HepG2 (cell line): ENCODE results near the gene INF2. TPM values are rescaled to one million over a fixed set of nuclear protein-coding genes. Genes with fewer than 3 reads are reported as not detected.
A peak's percentile ranks its signal among the peaks of the same experiment; 100 is the strongest.

Experiments used
- ATAC-seq: fragments of 200-7000 bp; cut with Tn5 transposase; 3 replicates; pipeline ENCODE4 v1.9.1; 2020; ENCODE audit warnings: mild to moderate bottlenecking, moderate library complexity
- BruUV-seq: library from RNA; stranded (reverse); fragments of 400-500 nt; replicated peaks from 2 replicates; lab custom pipeline; 2021; lab: Mats Ljungman, UMichigan
- CTCF ChIA-PET: fragments of 300-600 bp; formaldehyde crosslinking; extraction: SDS; loops from one replicate; lab custom pipeline; 2021; ENCODE audit warnings: low total read pairs, inconsistent platforms, low intra/inter-chr PET ratio; lab: Yijun Ruan, JAX
- POLR2A ChIA-PET: fragments of 350-600 bp; sonication (Branson Sonifier 250); formaldehyde crosslinking; loops from one replicate; lab custom pipeline; 2020; ENCODE audit warnings: antibody characterized with exemption, inconsistent platforms; lab: Yijun Ruan, JAX
- DNase-seq: peaks from one replicate; pipeline ENCODE4 v3.0.0-alpha.2; 2015; ENCODE audit warnings: low spot score
- FAIRE-seq: peaks from 3 replicates; lab custom pipeline; 2011; peaks lifted over from hg19 to GRCh38; lab: Jason Lieb, UNC
- H2AFZ ChIP-seq: one replicate; pipeline ENCODE4 v1.6.1; 2011; ENCODE audit warnings: low read length, inconsistent platforms
- H3K27ac ChIP-seq: fragments of 300-600 bp; 3 replicates; pipeline ENCODE4 v1.8.0; 2011; ENCODE audit warnings: mixed run types, mild to moderate bottlenecking, mixed read lengths, low read length, inconsistent platforms; ENCODE audit not compliant: insufficient read depth; ENCODE audit errors: extremely low read length
- H3K27me3 ChIP-seq, 2 experiments: fragments of 200-600 bp in 1 of 2; 2 replicates in 1 of 2; 3 replicates in 1 of 2; pipeline versions ENCODE4 v1.6.0 to v1.8.0; 2011; ENCODE audit warnings: low read length in 2 of 2, mild to moderate bottlenecking in 2 of 2, moderate library complexity in 2 of 2, inconsistent platforms in 1 of 2; ENCODE audit not compliant: insufficient read depth in 2 of 2, control insufficient read depth in 1 of 2
- H3K36me3 ChIP-seq, 2 experiments: fragments of 200-600 bp in 1 of 2; replicated peaks in 1 of 2; 2 replicates in 1 of 2; 3 replicates in 1 of 2; pipeline versions ENCODE4 v1.5.1 to v1.8.0; 2011; ENCODE audit warnings: low read length in 2 of 2, inconsistent platforms in 1 of 2; ENCODE audit not compliant: insufficient read depth in 2 of 2, control insufficient read depth in 1 of 2
- H3K4me1 ChIP-seq: 2 replicates; pipeline ENCODE4 v1.5.1; 2012; ENCODE audit warnings: low read length, inconsistent platforms; ENCODE audit not compliant: insufficient read depth
- H3K4me2 ChIP-seq: 2 replicates; pipeline ENCODE4 v1.6.0; 2011; ENCODE audit warnings: low read depth, low read length, inconsistent platforms
- H3K4me3 ChIP-seq, 3 experiments: fragments of 200-600 bp in 1 of 3; sonication (generic), shearing (Covaris generic) in 1 of 3; replicated peaks in 1 of 3; 2 replicates each; pipeline ENCODE4 v1.5.1; 2011 to 2016; ENCODE audit warnings: low read length in 3 of 3, inconsistent platforms in 2 of 3, low read depth in 2 of 3, mild to moderate bottlenecking in 2 of 3, control low read depth in 1 of 3, mixed read lengths in 1 of 3; ENCODE audit not compliant: insufficient read depth in 1 of 3
- H3K79me2 ChIP-seq: one replicate; pipeline ENCODE4 v1.6.1; 2011; ENCODE audit warnings: low read length, inconsistent platforms; ENCODE audit not compliant: insufficient read depth
- H3K9ac ChIP-seq: 2 replicates; pipeline ENCODE4 v1.6.0; 2011; ENCODE audit warnings: mild to moderate bottlenecking, low read depth, low read length, inconsistent platforms; ENCODE audit not compliant: insufficient read depth
- H3K9me3 ChIP-seq: 2 replicates; pipeline ENCODE4 v1.5.1; 2012; ENCODE audit warnings: mild to moderate bottlenecking, low read length
- H4K20me1 ChIP-seq: 2 replicates; pipeline ENCODE4 v1.6.0; 2011; ENCODE audit warnings: inconsistent platforms, mild to moderate bottlenecking, low read length, moderate library complexity; ENCODE audit not compliant: insufficient read depth
- ATF7 ChIP-seq, 2 experiments: fragments of 450-650 bp in 1 of 2; sonication (generic) in 1 of 2; formaldehyde crosslinking in 1 of 2; IDR thresholded peaks; 2 replicates each; pipeline versions ENCODE4 v1.4.0 to v1.6.1; 2016 to 2020; ENCODE audit warnings: antibody characterized with exemption in 1 of 2, mild to moderate bottlenecking in 1 of 2, missing genetic modification reagents in 1 of 2
- CEBPG ChIP-seq: IDR thresholded peaks from 2 replicates; pipeline ENCODE4 v1.6.1; 2016
- GABPA ChIP-seq, 2 experiments: IDR thresholded peaks; 2 replicates each; pipeline ENCODE4 v1.6.1; 2011 to 2016; ENCODE audit warnings: low read depth in 2 of 2, low read length in 1 of 2, missing biosample characterization in 1 of 2, missing genetic modification characterization in 1 of 2
- KDM2A ChIP-seq: sonication (generic); formaldehyde crosslinking; IDR thresholded peaks from 2 replicates; pipeline ENCODE4 v1.4.0; 2020; ENCODE audit warnings: low read depth, missing genetic modification reagents, borderline replicate concordance
- MEIS2 ChIP-seq: sonication (generic); formaldehyde crosslinking; IDR thresholded peaks from 2 replicates; pipeline ENCODE4 v1.9.0; 2021; ENCODE audit warnings: mild to moderate bottlenecking, missing genetic modification reagents
- NR1H2 ChIP-seq: sonication (generic); formaldehyde crosslinking; IDR thresholded peaks from 2 replicates; pipeline ENCODE4 v1.8.1; 2022; ENCODE audit warnings: low read depth, missing genetic modification reagents, borderline replicate concordance
- NR2F6 ChIP-seq, 2 experiments: IDR thresholded peaks; 2 replicates each; pipeline ENCODE4 v1.6.1; 2016; ENCODE audit warnings: antibody characterized with exemption in 1 of 2, mild to moderate bottlenecking in 1 of 2
- PCBP2 ChIP-seq: fragments of 200-400 bp; formaldehyde crosslinking; optimal IDR thresholded peaks from 2 replicates; pipeline ENCODE3; 2018; ENCODE audit warnings: low read length, low read depth; ENCODE audit not compliant: poor library complexity, severe bottlenecking
- RFX1 ChIP-seq: fragments of 450-650 bp; IDR thresholded peaks from 2 replicates; pipeline ENCODE4 v1.6.1; 2017
- RORA ChIP-seq: sonication (generic); formaldehyde crosslinking; IDR thresholded peaks from 2 replicates; pipeline ENCODE4 v1.5.0; 2020; ENCODE audit warnings: mild to moderate bottlenecking, missing genetic modification reagents, moderate library complexity
- SCMH1 ChIP-seq: sonication (generic); formaldehyde crosslinking; IDR thresholded peaks from 2 replicates; pipeline ENCODE4 v1.9.0; 2021; ENCODE audit warnings: missing genetic modification reagents, mild to moderate bottlenecking, borderline replicate concordance
- TRIM22 ChIP-seq: fragments of 450-650 bp; IDR thresholded peaks from 2 replicates; pipeline ENCODE4 v1.6.1; 2017
- U2AF1 ChIP-seq: fragments of 200-400 bp; formaldehyde crosslinking; optimal IDR thresholded peaks from 2 replicates; pipeline ENCODE3; 2017; ENCODE audit warnings: mild to moderate bottlenecking, low read depth, low read length
- ZBTB43 ChIP-seq: sonication (generic); formaldehyde crosslinking; conservative IDR thresholded peaks from 2 replicates; pipeline ENCODE4 v1.4.0; 2020; ENCODE audit warnings: missing genetic modification reagents
- ZFP1 ChIP-seq: IDR thresholded peaks from 2 replicates; pipeline ENCODE4 v1.6.1; 2016
- ZNF335 ChIP-seq: sonication (generic); formaldehyde crosslinking; IDR thresholded peaks from 2 replicates; pipeline ENCODE4 v1.4.0; 2020; ENCODE audit warnings: missing genetic modification reagents
- ZNF674 ChIP-seq: sonication (generic); formaldehyde crosslinking; IDR thresholded peaks from 2 replicates; pipeline ENCODE4 v1.5.0; 2020; ENCODE audit warnings: low read depth, mild to moderate bottlenecking, missing genetic modification reagents
- ZNF720 ChIP-seq: sonication (generic); formaldehyde crosslinking; IDR thresholded peaks from 2 replicates; pipeline ENCODE4 v1.4.0; 2020; ENCODE audit warnings: missing genetic modification reagents
- WGBS: methylation state at CpG from one replicate; pipeline ENCODE4 v1.1.6; 2017; ENCODE audit warnings: low lambda C conversion rate; 5-methylcytosine and 5-hydroxymethylcytosine counted together
- in situ Hi-C: cut with HindIII; loops from 2 replicates; pipeline ENCODE4 v1.10.0; 2017; ENCODE audit warnings: low pct_unique_long_range_greater_than_20kb; ENCODE audit not compliant: extremely low pct_ligation_motif_present
- intact Hi-C: fragments of 100-400 bp; cut with micrococcal nuclease; formaldehyde crosslinking; loops from one replicate; pipeline ENCODE4 v1.10.0; 2022; ENCODE audit not compliant: unreplicated experiment
- polyA plus RNA-seq, 8 experiments: library from polyadenylated mRNA; depleted of rRNA in 3 of 8; stranded (reverse) in 7 of 8; unstranded in 1 of 8; fragments of >200 nt; fragmentation: Illumina TruSeq in 4 of 8; extraction: Trizol in 4 of 8; gene quantifications; 2 replicates each; pipeline versions ENCODE4 v1.2.1 to v1.2.3, GENCODE V29; 2011 to 2016; ENCODE audit warnings: low read depth in 4 of 8, missing spikeins in 1 of 8, mixed read lengths in 1 of 8; ENCODE audit not compliant: insufficient read depth in 1 of 8
- total RNA-seq, 5 experiments: library from RNA; depleted of rRNA; stranded (reverse); fragments of >200 nt; fragmentation: Illumina TruSeq; extraction: Trizol; gene quantifications; 2 replicates each; pipeline ENCODE4 v1.2.3, GENCODE V29; 2016; ENCODE audit warnings: low read depth in 1 of 5

The INF2 gene
- total and polyA plus RNA-seq, 2 of the 13 experiments (the other 11 are each of a cell fraction or from before 2014, with no cell fraction given): 16.4 to 26.4 TPM

- Histone ChIP-seq H3K9me3 (no peaks in the 10 kb centered on the region), H3K27ac (no peak overlapping the region), H3K9ac (0 out of 2 replicates have a peak overlapping the region, but pooled peaks have one; percentile 88), H4K20me1 (no peaks in the 10 kb centered on the region), H3K36me3 (no peaks in the 10 kb centered on the region), H3K79me2 (no peaks in the 10 kb centered on the region), H2AFZ (no peak overlapping the region), H3K4me1 (peaks cover 59% of the 10 kb centered on the region), H3K4me2 (peak overlapping the region; percentile 88; the same call in 1 of the 2 replicates), H3K27me3 (peaks cover 4% of the 10 kb centered on the region in 2 experiments; a peak in 2 of 5 replicates), H3K4me3 (no peak overlapping the region)
- DNase-seq: no peak
- no TSS peak for BruUV-seq
- ATAC-seq: no peak
- no peak for FAIRE-seq
- WGBS: 40% methylated on average over 5 of the region's 10 CpGs
- ChIA-PET CTCF (no interaction called here), POLR2A (interaction anchor here (0.7 to 1.1 kb wide), 2 partner anchors 13 to 16 kb away, joined by 3 read pairs; no protein-coding TSS in a partner anchor)
- TF ChIP-seq RFX1 (no peak), CEBPG (CRISPR knock-in tag) (no peak), ZFP1 (CRISPR knock-in tag) (no peak), ZNF335 (no peak), KDM2A (CRISPR knock-in tag) (no peak), NR1H2 (CRISPR knock-in tag) (no peak), GABPA (IDR thresholded peaks at IDR 0.05; ENCODE audit: low read depth, low read length) (no peak), GABPA (CRISPR knock-in tag; IDR thresholded peaks at IDR 0.05; ENCODE audit: low read depth) (no peak), ZBTB43 (no peak), PCBP2 (no peak), U2AF1 (no peak), SCMH1 (CRISPR knock-in tag) (no peak), ZNF674 (no peak), ZNF720 (CRISPR knock-in tag) (no peak), RORA (no peak), ATF7 (IDR thresholded peaks at IDR 0.05) (no peak), ATF7 (CRISPR knock-in tag; IDR thresholded peaks at IDR 0.05) (no peak), NR2F6 (IDR thresholded peaks at IDR 0.05) (no peak), NR2F6 (CRISPR knock-in tag; IDR thresholded peaks at IDR 0.05) (no peak), MEIS2 (CRISPR knock-in tag) (no peak), TRIM22 (no peak)
- intact Hi-C loops (no loop called here), in situ Hi-C loops (no loop called here)
Observed at GRCh38 chr14:104664588-104664987, 24.8 kb upstream of the INF2 start.
